Muscle of arm (tissue), 12 donors: Measurements from ENCODE around the gene MDFIC. TPM values are rescaled to one million over a fixed set of nuclear protein-coding genes. Genes with fewer than 3 reads are reported as not detected.

ENCODE experiments used
- DNase-seq: peaks from one replicate; pipeline ENCODE4 v3.0.0-alpha.2; 2013
- polyA plus RNA-seq, 12 donors: library from polyadenylated mRNA; unstranded; fragments of 120-200 nt; gene quantifications; one replicate each; pipeline ENCODE4 v1.2.1, GENCODE V29; 2013; ENCODE audit not compliant: insufficient read length in 12 of 12

MDFIC gene
- polyA plus RNA-seq, 12 donors = 32.1 to 48.0 (median 37.8) TPM; not detected in 1

- no peak for DNase-seq
These were observed 1.5 kb downstream of the MDFIC start for GRCh38 chr7:114923403-114923713.

- DNase-seq = no peak
These were observed 2.3 kb downstream of the MDFIC start for GRCh38 chr7:114924038-114924712.

GRCh38 chr7:114925434-114925833, 3.5 kb downstream of the MDFIC start:
- DNase-seq = no peak

GRCh38 chr7:114928060-114928459, 6.2 kb downstream of the MDFIC start:
- no peak for DNase-seq

GRCh38 chr7:114929570-114929969, 7.7 kb downstream of the MDFIC start:
- DNase-seq = no peak

GRCh38 chr7:114930107-114930661, 8.3 kb downstream of the MDFIC start:
- no peak for DNase-seq

GRCh38 chr7:114930829-114931655, 9.1 kb downstream of the MDFIC start:
- no peak for DNase-seq

GRCh38 chr7:114931656-114932011, 9.7 kb downstream of the MDFIC start:
- no peak for DNase-seq

- no peak for DNase-seq
These were observed 11.1 kb downstream of the MDFIC start for GRCh38 chr7:114932991-114933390.

- DNase-seq = no peak
These were observed 11.8 kb downstream of the MDFIC start for GRCh38 chr7:114933658-114934057.

- no peak for DNase-seq
These were observed 12.2 kb downstream of the MDFIC start for GRCh38 chr7:114934086-114934485.

GRCh38 chr7:114934713-114935112, 12.8 kb downstream of the MDFIC start:
- no peak for DNase-seq

GRCh38 chr7:114936471-114936870, 14.6 kb downstream of the MDFIC start:
- no peak for DNase-seq

GRCh38 chr7:114937446-114937845, 15.6 kb downstream of the MDFIC start:
- no peak for DNase-seq

GRCh38 chr7:114938785-114939184, 16.9 kb downstream of the MDFIC start:
- DNase-seq = no peak

GRCh38 chr7:114939484-114940097, 17.7 kb downstream of the MDFIC start:
- DNase-seq = no peak

GRCh38 chr7:114940220-114940619, 18.3 kb downstream of the MDFIC start:
- DNase-seq = no peak

- no peak for DNase-seq
These were observed 19.8 kb downstream of the MDFIC start for GRCh38 chr7:114941692-114942091.

- DNase-seq = no peak
These were observed 20.7 kb downstream of the MDFIC start for GRCh38 chr7:114942446-114943175.

GRCh38 chr7:114943530-114943929, 21.6 kb downstream of the MDFIC start:
- DNase-seq = no peak

- no peak for DNase-seq
These were observed 22.3 kb downstream of the MDFIC start for GRCh38 chr7:114943953-114944744.
